ENCODE results near the gene CBX6.

- TF ChIP-seq POLR2A (IDR thresholded peaks at IDR 0.05), result no peak
- TF ChIP-seq, protein P1, sequence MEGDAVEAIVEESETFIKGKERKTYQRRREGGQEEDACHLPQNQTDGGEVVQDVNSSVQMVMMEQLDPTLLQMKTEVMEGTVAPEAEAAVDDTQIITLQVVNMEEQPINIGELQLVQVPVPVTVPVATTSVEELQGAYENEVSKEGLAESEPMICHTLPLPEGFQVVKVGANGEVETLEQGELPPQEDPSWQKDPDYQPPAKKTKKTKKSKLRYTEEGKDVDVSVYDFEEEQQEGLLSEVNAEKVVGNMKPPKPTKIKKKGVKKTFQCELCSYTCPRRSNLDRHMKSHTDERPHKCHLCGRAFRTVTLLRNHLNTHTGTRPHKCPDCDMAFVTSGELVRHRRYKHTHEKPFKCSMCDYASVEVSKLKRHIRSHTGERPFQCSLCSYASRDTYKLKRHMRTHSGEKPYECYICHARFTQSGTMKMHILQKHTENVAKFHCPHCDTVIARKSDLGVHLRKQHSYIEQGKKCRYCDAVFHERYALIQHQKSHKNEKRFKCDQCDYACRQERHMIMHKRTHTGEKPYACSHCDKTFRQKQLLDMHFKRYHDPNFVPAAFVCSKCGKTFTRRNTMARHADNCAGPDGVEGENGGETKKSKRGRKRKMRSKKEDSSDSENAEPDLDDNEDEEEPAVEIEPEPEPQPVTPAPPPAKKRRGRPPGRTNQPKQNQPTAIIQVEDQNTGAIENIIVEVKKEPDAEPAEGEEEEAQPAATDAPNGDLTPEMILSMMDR (IDR thresholded peaks at IDR 0.05), result no peak
These were observed 56.2 kb downstream of the CBX6 start for GRCh38 chr22:38815842-38816241.

All from Peyer's patch (tissue), 4 donors.